ENCODE results near the gene GDF7.

DNA sequence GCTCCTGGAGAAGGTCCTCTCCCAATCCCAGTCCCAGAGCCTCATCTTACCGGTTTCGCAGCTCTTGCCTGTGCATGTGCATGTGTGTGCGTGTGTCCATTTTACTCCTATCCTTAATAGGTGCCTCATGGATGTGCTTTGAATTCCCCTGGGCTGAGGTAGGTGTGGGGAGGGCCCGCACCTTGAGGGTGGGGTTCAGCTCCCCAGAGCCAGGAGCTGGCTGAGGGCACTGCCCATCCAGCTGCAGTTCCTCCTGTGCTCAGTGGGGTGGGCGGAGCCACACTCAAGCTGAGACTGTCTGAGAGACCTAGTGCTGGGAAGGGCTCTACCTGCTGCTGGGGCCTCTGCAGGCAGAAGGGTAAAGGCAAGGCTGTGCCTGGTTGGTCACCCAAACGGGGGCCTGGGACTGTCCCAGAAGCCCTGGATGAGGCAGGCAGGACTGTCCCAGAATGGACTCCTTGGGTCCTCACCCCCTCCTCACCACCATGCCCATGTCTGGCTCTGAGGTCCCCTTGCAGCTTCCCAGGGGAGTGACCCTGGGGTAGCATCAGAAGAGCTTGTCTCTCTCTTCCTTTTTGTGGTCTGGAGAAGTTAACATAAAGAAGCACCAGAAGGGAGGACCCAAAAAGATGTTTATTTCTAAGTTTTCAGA is 8.9 kb downstream of the GDF7 start:
- TF ChIP-seq, protein P1, sequence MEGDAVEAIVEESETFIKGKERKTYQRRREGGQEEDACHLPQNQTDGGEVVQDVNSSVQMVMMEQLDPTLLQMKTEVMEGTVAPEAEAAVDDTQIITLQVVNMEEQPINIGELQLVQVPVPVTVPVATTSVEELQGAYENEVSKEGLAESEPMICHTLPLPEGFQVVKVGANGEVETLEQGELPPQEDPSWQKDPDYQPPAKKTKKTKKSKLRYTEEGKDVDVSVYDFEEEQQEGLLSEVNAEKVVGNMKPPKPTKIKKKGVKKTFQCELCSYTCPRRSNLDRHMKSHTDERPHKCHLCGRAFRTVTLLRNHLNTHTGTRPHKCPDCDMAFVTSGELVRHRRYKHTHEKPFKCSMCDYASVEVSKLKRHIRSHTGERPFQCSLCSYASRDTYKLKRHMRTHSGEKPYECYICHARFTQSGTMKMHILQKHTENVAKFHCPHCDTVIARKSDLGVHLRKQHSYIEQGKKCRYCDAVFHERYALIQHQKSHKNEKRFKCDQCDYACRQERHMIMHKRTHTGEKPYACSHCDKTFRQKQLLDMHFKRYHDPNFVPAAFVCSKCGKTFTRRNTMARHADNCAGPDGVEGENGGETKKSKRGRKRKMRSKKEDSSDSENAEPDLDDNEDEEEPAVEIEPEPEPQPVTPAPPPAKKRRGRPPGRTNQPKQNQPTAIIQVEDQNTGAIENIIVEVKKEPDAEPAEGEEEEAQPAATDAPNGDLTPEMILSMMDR (IDR thresholded peaks at IDR 0.05), result peak; percentile 5; the same call in 1 of the 2 replicates
- no peak for TF ChIP-seq RFX5 (IDR thresholded peaks at IDR 0.05; ENCODE audit: low read length)
- no peak for TF ChIP-seq ELF1 (IDR thresholded peaks at IDR 0.05)
- no peak for TF ChIP-seq EZH2phosphoT487 (IDR thresholded peaks at IDR 0.05; ENCODE audit: borderline replicate concordance, low read depth)
- TF ChIP-seq EP300 (IDR thresholded peaks at IDR 0.05; ENCODE audit: borderline replicate concordance in 1 of 2, low read depth in 1 of 2, low read length in 1 of 2), result no peak
